CD4-positive, alpha-beta T cell (primary cell): ENCODE data around the gene RAB22A. TPM values are rescaled to one million over a fixed set of nuclear protein-coding genes. Genes with fewer than 3 reads are reported as not detected.

Experiments used
- ATAC-seq: fragments of 200-7000 bp; cut with Tn5 transposase; one replicate; pipeline ENCODE4 v1.10.0; 2022; ENCODE audit warnings: mild to moderate bottlenecking; ENCODE audit not compliant: poor library complexity
- CTCF ChIA-PET: fragments of 350-600 bp; sonication (Branson Sonifier 250); formaldehyde crosslinking; loops from one replicate; lab custom pipeline; 2021; ENCODE audit warnings: antibody characterized with exemption, inconsistent platforms; lab: Charles Lee
- POLR2A ChIA-PET: fragments of 350-600 bp; sonication (Branson Sonifier 250); formaldehyde crosslinking; loops from one replicate; lab custom pipeline; 2021; ENCODE audit warnings: antibody characterized with exemption, inconsistent platforms; lab: Charles Lee
- DNase-seq, 14 experiments: peaks; one replicate each; pipeline ENCODE4 v3.0.0-alpha.2; 2013 to 2020; ENCODE audit warnings: mixed read lengths in 2 of 14
- H3K27ac ChIP-seq, 2 donors: one replicate each; pipeline versions ENCODE4 v1.5.1 to v1.7.0; 2013; ENCODE audit warnings: low read length in 2 of 2, low read depth in 1 of 2, mild to moderate bottlenecking in 1 of 2
- H3K27me3 ChIP-seq, 2 experiments: 1 replicate in 1 of 2; 2 replicates in 1 of 2; pipeline versions ENCODE4 v1.6.1 to v1.7.0; 2013; ENCODE audit warnings: low read length in 2 of 2, control low read depth in 1 of 2, mild to moderate bottlenecking in 1 of 2, moderate library complexity in 1 of 2; ENCODE audit not compliant: insufficient read depth in 2 of 2, control insufficient read depth in 1 of 2
- H3K36me3 ChIP-seq: one replicate; pipeline ENCODE4 v1.6.1; 2013; ENCODE audit warnings: low read length, control low read depth; ENCODE audit not compliant: insufficient read depth
- H3K4me1 ChIP-seq: one replicate; pipeline ENCODE4 v1.6.1; 2013; ENCODE audit warnings: low read length, control low read depth; ENCODE audit not compliant: insufficient read depth
- H3K4me3 ChIP-seq: one replicate; pipeline ENCODE4 v1.5.1; 2013; ENCODE audit warnings: mild to moderate bottlenecking, low read length, moderate library complexity
- H3K9me3 ChIP-seq, 2 experiments: 1 replicate in 1 of 2; 2 replicates in 1 of 2; pipeline versions ENCODE4 v1.6.1 to v1.7.0; 2013; ENCODE audit warnings: low read length in 2 of 2, mild to moderate bottlenecking in 2 of 2, control low read depth in 1 of 2, moderate library complexity in 1 of 2; ENCODE audit not compliant: control insufficient read depth in 1 of 2, insufficient read depth in 1 of 2
- H3K27ac Mint-ChIP-seq: one replicate; pipeline ENCODE4 v1.8.0; 2020; ENCODE audit warnings: mixed read lengths
- H3K27me3 Mint-ChIP-seq: one replicate; pipeline ENCODE4 v1.8.0; 2021; ENCODE audit warnings: mixed read lengths
- H3K36me3 Mint-ChIP-seq: one replicate; pipeline ENCODE4 v1.8.0; 2021; ENCODE audit warnings: low read depth, mixed read lengths
- H3K4me1 Mint-ChIP-seq: one replicate; pipeline ENCODE4 v1.8.0; 2021; ENCODE audit warnings: low read depth, mixed read lengths
- H3K4me3 Mint-ChIP-seq: one replicate; pipeline ENCODE4 v1.8.0; 2020; ENCODE audit warnings: mild to moderate bottlenecking, mixed read lengths
- H3K9me3 Mint-ChIP-seq: one replicate; pipeline ENCODE4 v1.8.0; 2020; ENCODE audit warnings: mixed read lengths
- CTCF ChIP-seq: fragments of 200-600 bp; IDR thresholded peaks from one replicate; pipeline ENCODE4 v1.8.0; 2022; ENCODE audit warnings: antibody characterized with exemption, mild to moderate bottlenecking
- intact Hi-C, 2 experiments: fragments of 100-400 bp; cut with DNase I in 1 of 2; cut with micrococcal nuclease in 1 of 2; formaldehyde crosslinking; loops; one replicate each; pipeline versions ENCODE4 v1.15.1 to v1.9.0; 2023 to 2025; cut with DNase I, micrococcal nuclease
- total RNA-seq, 174 experiments: library from RNA in 2 of 174; stranded (reverse) in 2 of 174; gene quantifications; one replicate each; pipeline ENCODE4 v1.2.3 and lab custom pipeline; 2021 to 2026

The RAB22A gene
- total RNA-seq, 2 experiments from 2014 or later, result 16.5 to 17.2 TPM

DNA sequence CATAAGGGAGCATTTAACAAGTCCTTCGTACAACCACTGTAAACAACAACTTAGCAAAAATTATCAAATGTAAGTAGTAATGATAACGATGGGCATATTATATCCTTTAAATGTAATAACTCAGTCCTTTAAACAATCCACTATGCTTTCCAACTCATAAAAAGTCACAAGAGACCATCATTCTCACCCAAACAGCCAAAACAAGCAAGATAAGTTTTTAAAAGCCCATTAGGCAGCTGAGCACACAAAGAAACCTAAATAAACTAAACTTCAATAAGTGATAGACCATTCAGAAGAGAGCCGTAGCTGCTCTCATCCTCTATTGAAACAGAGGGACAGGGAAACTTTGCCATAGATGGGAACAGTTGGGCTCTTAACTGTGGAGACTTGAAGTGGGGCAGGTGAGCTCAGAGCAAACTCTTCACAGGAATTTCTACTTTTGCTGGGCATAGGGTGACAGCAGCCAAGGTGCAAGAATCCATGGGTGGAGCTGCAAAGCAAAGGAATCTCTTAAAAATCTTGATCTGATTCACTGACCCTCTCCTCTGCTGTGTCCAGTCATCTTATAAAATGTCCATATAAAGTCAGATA lies 22.5 kb downstream of the RAB22A start:
- no peaks in the 10 kb centered on the region for H3K27me3 ChIP-seq
- H3K4me1 Mint-ChIP-seq, result peaks cover 50% of the 10 kb centered on the region
- no peak overlapping the region for H3K27ac ChIP-seq
- intact Hi-C loops, result no loop called here
- H3K4me3 ChIP-seq, result no peak overlapping the region
- H3K27ac Mint-ChIP-seq, result no peak overlapping the region
- H3K4me3 Mint-ChIP-seq, result no peak overlapping the region
- TF ChIP-seq CTCF, result no peak
- H3K9me3 ChIP-seq, result no peaks in the 10 kb centered on the region
- H3K36me3 ChIP-seq, result peaks cover 16% of the 10 kb centered on the region
- ChIA-PET POLR2A (no interaction called here), CTCF (interaction anchor here (1.3 kb wide), 1 partner anchor 10 kb away, joined by 3 read pairs; no protein-coding TSS in a partner anchor)
- no peak for ATAC-seq
- H3K27me3 Mint-ChIP-seq, result no peaks in the 10 kb centered on the region
- DNase-seq, result no peak
- peaks cover 38% of the 10 kb centered on the region for H3K36me3 Mint-ChIP-seq
- peaks cover 3% of the 10 kb centered on the region for H3K4me1 ChIP-seq
- H3K9me3 Mint-ChIP-seq, result no peaks in the 10 kb centered on the region

GRCh38 chr20:58339741-58340140 lies 30.2 kb downstream of the RAB22A start:
- no peak for DNase-seq
- no peak overlapping the region for H3K27ac ChIP-seq
- H3K9me3 ChIP-seq, result no peaks in the 10 kb centered on the region
- no peak for ATAC-seq
- no peaks in the 10 kb centered on the region for H3K27me3 ChIP-seq
- POLR2A ChIA-PET, result no interaction called here
- Mint-ChIP-seq H3K27me3 (no peaks in the 10 kb centered on the region), H3K36me3 (peaks cover 53% of the 10 kb centered on the region), H3K9me3 (no peaks in the 10 kb centered on the region), H3K27ac (no peak overlapping the region), H3K4me1 (peaks cover 51% of the 10 kb centered on the region), H3K4me3 (no peak overlapping the region)
- TF ChIP-seq CTCF, result no peak
- H3K4me3 ChIP-seq, result no peak overlapping the region
- H3K36me3 ChIP-seq, result peaks cover 31% of the 10 kb centered on the region
- CTCF ChIA-PET, result no interaction called here
- intact Hi-C loops, result no loop called here
- H3K4me1 ChIP-seq, result no peaks in the 10 kb centered on the region

DNA sequence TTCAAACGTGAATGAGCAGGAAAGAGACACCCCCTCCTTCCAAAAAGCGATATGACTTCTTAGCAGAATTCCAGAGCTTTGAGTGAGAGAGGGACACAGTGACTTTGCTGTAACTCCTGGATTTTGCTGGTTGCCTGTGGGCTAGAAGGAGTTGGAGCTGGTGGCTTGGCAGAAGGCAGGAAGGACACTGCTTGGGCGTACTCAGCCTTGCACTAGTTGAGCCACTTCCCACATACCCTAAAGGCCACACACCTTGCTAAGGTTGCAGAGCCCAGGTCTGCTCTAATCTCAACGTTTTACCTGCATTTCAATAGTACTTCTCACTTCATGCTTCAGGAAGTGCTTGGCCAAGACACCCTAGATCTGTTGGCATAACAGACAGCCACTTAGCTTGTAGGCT lies 30.6 kb downstream of the RAB22A start:
- POLR2A ChIA-PET, result no interaction called here
- no peaks in the 10 kb centered on the region for H3K4me1 ChIP-seq
- no peak overlapping the region for H3K4me3 Mint-ChIP-seq
- no peak overlapping the region for H3K27ac ChIP-seq
- no peaks in the 10 kb centered on the region for H3K27me3 Mint-ChIP-seq
- H3K9me3 Mint-ChIP-seq, result no peaks in the 10 kb centered on the region
- no peak for ATAC-seq
- peaks cover 35% of the 10 kb centered on the region for H3K36me3 ChIP-seq
- no peak for DNase-seq
- intact Hi-C loops, result no loop called here
- CTCF ChIA-PET, result no interaction called here
- peaks cover 48% of the 10 kb centered on the region for H3K4me1 Mint-ChIP-seq
- H3K36me3 Mint-ChIP-seq, result peaks cover 53% of the 10 kb centered on the region
- H3K27me3 ChIP-seq, result no peaks in the 10 kb centered on the region
- no peaks in the 10 kb centered on the region for H3K9me3 ChIP-seq
- H3K27ac Mint-ChIP-seq, result no peak overlapping the region
- no peak overlapping the region for H3K4me3 ChIP-seq
- TF ChIP-seq CTCF, result no peak
